Measurements from ENCODE around the gene MUCL3. TPM values are rescaled to one million over a fixed set of nuclear protein-coding genes. Genes with fewer than 3 reads are reported as not detected.

Gene MUCL3
- polyA plus RNA-seq, 3 donors, result not detected

DNA sequence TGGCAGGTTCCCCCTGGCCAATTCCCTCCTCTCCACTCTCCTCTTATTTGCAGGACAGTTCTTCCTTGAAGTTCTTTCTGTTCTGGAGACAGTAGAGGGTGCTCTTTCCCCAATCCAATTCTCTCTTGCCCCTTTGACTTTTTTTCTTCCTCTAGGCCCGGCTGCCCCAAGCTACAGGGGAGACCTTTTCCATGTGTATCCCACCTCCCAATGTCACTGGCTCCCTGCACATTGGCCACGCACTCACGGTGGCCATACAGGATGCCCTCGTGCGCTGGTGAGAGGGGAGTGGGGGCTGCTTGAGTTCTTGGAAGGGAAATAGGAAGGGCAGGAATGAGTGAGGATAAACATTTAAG is 25.2 kb upstream of the MUCL3 start:
- intact Hi-C loops (cut with micrococcal nuclease), result loop anchor here in 1 of 2 donors (10.0 kb wide), 1 partner anchor 169 kb away; no protein-coding TSS in a partner anchor
- H3K27ac Mint-ChIP-seq, result peak overlapping the region in 1 of 7 donors; percentile 2
- Histone ChIP-seq H4K20me1 (ENCODE audit: insufficient read depth, low read length) (no peaks in the 10 kb centered on the region), H3K36me3 (replicated peaks in 1 of 2; ENCODE audit: control insufficient read depth in 1 of 2, insufficient read depth in 2 of 2, low read length in 2 of 2) (peaks cover 43 to 65% of the 10 kb centered on the region in 2 donors), H3K27me3 (ENCODE audit: control insufficient read depth in 2 of 2, insufficient read depth in 2 of 2, low read length in 2 of 2) (no peaks in the 10 kb centered on the region), H3K4me3 (replicated peaks in 1 of 3; ENCODE audit: low read depth in 2 of 3, low read length in 3 of 3) (no peak overlapping the region), H3K27ac (ENCODE audit: low read depth in 1 of 2, low read length in 2 of 2) (no peak overlapping the region), H3K9ac (ENCODE audit: insufficient read depth, low read length, poor library complexity, severe bottlenecking) (no peak overlapping the region), H3K4me1 (ENCODE audit: control insufficient read depth in 1 of 2, insufficient read depth in 2 of 2, low read length in 2 of 2) (peaks cover 15 to 26% of the 10 kb centered on the region in 2 donors), H3K4me2 (replicated peaks; ENCODE audit: extremely low read depth, low read length, poor library complexity, severe bottlenecking) (no peak overlapping the region), H3K79me2 (ENCODE audit: insufficient read depth, low read length) (no peaks in the 10 kb centered on the region), H2AFZ (ENCODE audit: insufficient read depth, low read depth, low read length, poor library complexity, severe bottlenecking) (peak overlapping the region; percentile 96), H3K9me3 (replicated peaks in 1 of 2; ENCODE audit: control insufficient read depth in 1 of 2, insufficient read depth in 1 of 2, low read length in 2 of 2) (no peaks in the 10 kb centered on the region)
- peaks cover 24% of the 10 kb centered on the region for H3K4me1 Mint-ChIP-seq
- TF ChIP-seq, protein P1, sequence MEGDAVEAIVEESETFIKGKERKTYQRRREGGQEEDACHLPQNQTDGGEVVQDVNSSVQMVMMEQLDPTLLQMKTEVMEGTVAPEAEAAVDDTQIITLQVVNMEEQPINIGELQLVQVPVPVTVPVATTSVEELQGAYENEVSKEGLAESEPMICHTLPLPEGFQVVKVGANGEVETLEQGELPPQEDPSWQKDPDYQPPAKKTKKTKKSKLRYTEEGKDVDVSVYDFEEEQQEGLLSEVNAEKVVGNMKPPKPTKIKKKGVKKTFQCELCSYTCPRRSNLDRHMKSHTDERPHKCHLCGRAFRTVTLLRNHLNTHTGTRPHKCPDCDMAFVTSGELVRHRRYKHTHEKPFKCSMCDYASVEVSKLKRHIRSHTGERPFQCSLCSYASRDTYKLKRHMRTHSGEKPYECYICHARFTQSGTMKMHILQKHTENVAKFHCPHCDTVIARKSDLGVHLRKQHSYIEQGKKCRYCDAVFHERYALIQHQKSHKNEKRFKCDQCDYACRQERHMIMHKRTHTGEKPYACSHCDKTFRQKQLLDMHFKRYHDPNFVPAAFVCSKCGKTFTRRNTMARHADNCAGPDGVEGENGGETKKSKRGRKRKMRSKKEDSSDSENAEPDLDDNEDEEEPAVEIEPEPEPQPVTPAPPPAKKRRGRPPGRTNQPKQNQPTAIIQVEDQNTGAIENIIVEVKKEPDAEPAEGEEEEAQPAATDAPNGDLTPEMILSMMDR (IDR thresholded peaks at IDR 0.05), result peak; percentile 54
- 13% methylated on average over 4 of the region's 5 CpGs for WGBS (ENCODE audit: insufficient coverage)
- peak; percentile 5 to 20 (median 7) for DNase-seq
- H3K27me3 Mint-ChIP-seq (ENCODE audit: low read depth in 3 of 3), result peaks cover 0 to 1% (median 0%) of the 10 kb centered on the region in 3 donors
- H3K9me3 Mint-ChIP-seq, result no peaks in the 10 kb centered on the region
- peak overlapping the region in 1 of 2 donors; percentile 41 for H3K4me3 Mint-ChIP-seq
- peaks cover 64 to 67% of the 10 kb centered on the region in 2 donors for H3K36me3 Mint-ChIP-seq

- Histone ChIP-seq H3K36me3 (replicated peaks in 1 of 2; ENCODE audit: control insufficient read depth in 1 of 2, insufficient read depth in 2 of 2, low read length in 2 of 2) (peaks cover 47 to 65% of the 10 kb centered on the region in 2 donors), H3K4me1 (ENCODE audit: control insufficient read depth in 1 of 2, insufficient read depth in 2 of 2, low read length in 2 of 2) (peaks cover 15 to 26% of the 10 kb centered on the region in 2 donors), H3K9ac (ENCODE audit: insufficient read depth, low read length, poor library complexity, severe bottlenecking) (no peak overlapping the region), H4K20me1 (ENCODE audit: insufficient read depth, low read length) (no peaks in the 10 kb centered on the region), H3K4me3 (replicated peaks in 1 of 3; ENCODE audit: low read depth in 2 of 3, low read length in 3 of 3) (no peak overlapping the region), H2AFZ (ENCODE audit: insufficient read depth, low read depth, low read length, poor library complexity, severe bottlenecking) (no peak overlapping the region), H3K4me2 (replicated peaks; ENCODE audit: extremely low read depth, low read length, poor library complexity, severe bottlenecking) (no peak overlapping the region), H3K79me2 (ENCODE audit: insufficient read depth, low read length) (no peaks in the 10 kb centered on the region), H3K9me3 (replicated peaks in 1 of 2; ENCODE audit: control insufficient read depth in 1 of 2, insufficient read depth in 1 of 2, low read length in 2 of 2) (no peaks in the 10 kb centered on the region), H3K27ac (ENCODE audit: low read depth in 1 of 2, low read length in 2 of 2) (no peak overlapping the region), H3K27me3 (ENCODE audit: control insufficient read depth in 2 of 2, insufficient read depth in 2 of 2, low read length in 2 of 2) (no peaks in the 10 kb centered on the region)
- Mint-ChIP-seq H3K27me3 (ENCODE audit: low read depth in 3 of 3) (peaks cover 0 to 1% (median 0%) of the 10 kb centered on the region in 3 donors), H3K4me1 (peaks cover 24% of the 10 kb centered on the region), H3K27ac (peak overlapping the region in 2 of 7 donors; percentile 0 to 48), H3K9me3 (peaks cover 0 to 3% (median 0%) of the 10 kb centered on the region in 7 donors), H3K36me3 (peaks cover 63 to 67% of the 10 kb centered on the region in 2 donors), H3K4me3 (peak overlapping the region in 1 of 2 donors; percentile 10)
- WGBS (ENCODE audit: insufficient coverage), result 95% methylated on average over 6 of the region's 7 CpGs
- TF ChIP-seq, protein P1 (IDR thresholded peaks at IDR 0.05), result no peak
- intact Hi-C loops (cut with micrococcal nuclease), result loop anchor here in 1 of 2 donors (10.0 kb wide), 1 partner anchor 168 kb away; no protein-coding TSS in a partner anchor
- no peak for DNase-seq
Observed at GRCh38 chr6:30917041-30917440, 23.7 kb upstream of the MUCL3 start.
